B cell (primary cell): ENCODE results near the gene SLC25A34. TPM values are rescaled to one million over a fixed set of nuclear protein-coding genes. Genes with fewer than 3 reads are reported as not detected.

Source experiments
- ATAC-seq: fragments of 200-7000 bp; cut with Tn5 transposase; one replicate; pipeline ENCODE4 v1.10.0; 2021; ENCODE audit warnings: low read depth, mild to moderate bottlenecking, moderate number of reproducible peaks, moderate library complexity
- CTCF ChIA-PET: fragments of 350-600 bp; sonication (Branson Sonifier 250); formaldehyde crosslinking; loops from one replicate; lab custom pipeline; 2021; ENCODE audit warnings: antibody characterized with exemption, inconsistent platforms; lab: Charles Lee
- POLR2A ChIA-PET: fragments of 350-600 bp; sonication (Branson Sonifier 250); formaldehyde crosslinking; loops from one replicate; lab custom pipeline; 2021; ENCODE audit warnings: antibody characterized with exemption; lab: Charles Lee
- DNase-seq: peaks from one replicate; pipeline ENCODE4 v3.0.0; 2013
- H2AFZ ChIP-seq: 2 replicates; pipeline ENCODE4 v1.6.1; 2012; ENCODE audit warnings: mild to moderate bottlenecking, low read depth, low read length; ENCODE audit not compliant: insufficient read depth, poor library complexity, severe bottlenecking
- H3K27ac ChIP-seq, 2 donors: 1 replicate in 1 of 2; 2 replicates in 1 of 2; pipeline ENCODE4 v1.5.1; 2012 to 2013; ENCODE audit warnings: low read length in 2 of 2, mild to moderate bottlenecking in 2 of 2, moderate library complexity in 1 of 2
- H3K27me3 ChIP-seq, 4 experiments: fragments of 200-600 bp in 1 of 4; sonication (generic) in 1 of 4; replicated peaks in 1 of 4; 1 replicate in 2 of 4; 2 replicates in 2 of 4; pipeline versions ENCODE4 v1.6.1 to v1.7.0; 2013 to 2016; ENCODE audit warnings: low read length in 3 of 4, mild to moderate bottlenecking in 2 of 4, mixed read lengths in 1 of 4, moderate library complexity in 1 of 4; ENCODE audit not compliant: insufficient read depth in 4 of 4, control insufficient read depth in 3 of 4; ENCODE audit errors: control extremely low read depth in 1 of 4
- H3K36me3 ChIP-seq, 2 experiments: replicated peaks in 1 of 2; 1 replicate in 1 of 2; 2 replicates in 1 of 2; pipeline versions ENCODE4 v1.6.1 to v1.7.1; 2013; ENCODE audit warnings: low read length in 1 of 2; ENCODE audit not compliant: insufficient read depth in 2 of 2, control insufficient read depth in 1 of 2; ENCODE audit errors: control extremely low read depth in 1 of 2, extremely low read depth in 1 of 2
- H3K4me1 ChIP-seq, 2 donors: fragments of 200-600 bp in 1 of 2; sonication (generic) in 1 of 2; 1 replicate in 1 of 2; 2 replicates in 1 of 2; pipeline versions ENCODE4 v1.5.1 to v1.6.1; 2013 to 2017; ENCODE audit warnings: low read length in 2 of 2; ENCODE audit not compliant: control insufficient read depth in 2 of 2, insufficient read depth in 2 of 2
- H3K4me2 ChIP-seq: replicated peaks from 2 replicates; pipeline ENCODE3; 2012; ENCODE audit warnings: mild to moderate bottlenecking, low read depth, low read length; ENCODE audit not compliant: poor library complexity, severe bottlenecking
- H3K4me3 ChIP-seq, 5 experiments: fragments of 200-600 bp in 1 of 5; sonication (generic) in 1 of 5; 1 replicate in 3 of 5; 2 replicates in 2 of 5; pipeline versions ENCODE4 v1.5.1 to v1.7.0; 2011 to 2016; ENCODE audit warnings: low read length in 4 of 5, mild to moderate bottlenecking in 4 of 5, low read depth in 2 of 5, control low read depth in 1 of 5, moderate library complexity in 1 of 5; ENCODE audit not compliant: insufficient read depth in 1 of 5; ENCODE audit errors: control extremely low read depth in 1 of 5, extremely low read depth in 1 of 5
- H3K79me2 ChIP-seq: fragments of 200-600 bp; sonication (generic); one replicate; pipeline ENCODE4 v1.6.0; 2016; ENCODE audit warnings: low read length; ENCODE audit not compliant: control insufficient read depth, insufficient read depth
- H3K9ac ChIP-seq: fragments of 200-600 bp; sonication (generic); 2 replicates; pipeline ENCODE4 v1.6.1; 2017; ENCODE audit warnings: mild to moderate bottlenecking, low read length, moderate library complexity
- H3K9me3 ChIP-seq, 3 donors: one replicate each; pipeline versions ENCODE4 v1.6.1 to v1.7.1; 2013; ENCODE audit warnings: low read length in 2 of 3; ENCODE audit not compliant: control insufficient read depth in 2 of 3, insufficient read depth in 1 of 3; ENCODE audit errors: control extremely low read depth in 1 of 3
- H4K20me1 ChIP-seq: 2 replicates; pipeline ENCODE4 v1.6.0; 2012; ENCODE audit warnings: mild to moderate bottlenecking, low read length; ENCODE audit not compliant: insufficient read depth, control insufficient read depth, poor library complexity, severe bottlenecking
- H3K27ac Mint-ChIP-seq: one replicate; pipeline ENCODE4 v1.8.0; 2021; ENCODE audit warnings: mixed read lengths
- H3K27me3 Mint-ChIP-seq: one replicate; pipeline ENCODE4 v1.8.0; 2021; ENCODE audit warnings: mixed read lengths
- H3K4me1 Mint-ChIP-seq: one replicate; pipeline ENCODE4 v1.8.0; 2021; ENCODE audit warnings: mixed read lengths
- H3K4me3 Mint-ChIP-seq: one replicate; pipeline ENCODE4 v1.8.0; 2021; ENCODE audit warnings: mixed read lengths
- H3K9me3 Mint-ChIP-seq: one replicate; pipeline ENCODE4 v1.8.0; 2022; ENCODE audit warnings: mixed read lengths; ENCODE audit not compliant: insufficient read depth
- CTCF ChIP-seq: fragments of 200-600 bp; IDR thresholded peaks from one replicate; pipeline ENCODE4 v1.8.0; 2022; ENCODE audit warnings: antibody characterized with exemption, mild to moderate bottlenecking
- EZH2 ChIP-seq: IDR thresholded peaks from 2 replicates; pipeline ENCODE4 v1.6.1; 2012; ENCODE audit warnings: borderline replicate concordance, low read depth, mild to moderate bottlenecking, moderate library complexity, low read length; ENCODE audit not compliant: insufficient read depth, poor library complexity, severe bottlenecking
- WGBS: methylation state at CpG from one replicate; pipeline ENCODE4 v1.1.5; 2013; ENCODE audit warnings: missing lambda C conversion rate; ENCODE audit not compliant: insufficient coverage; 5-methylcytosine and 5-hydroxymethylcytosine counted together
- intact Hi-C: fragments of 100-400 bp; cut with micrococcal nuclease; formaldehyde crosslinking; loops from one replicate; pipeline ENCODE4 v1.10.0; 2022
- polyA plus RNA-seq: library from polyadenylated mRNA; depleted of rRNA; stranded (reverse); fragments of >200 nt; gene quantifications from 2 replicates; pipeline ENCODE4 v1.2.3, GENCODE V29; 2012
- total RNA-seq, 2 donors: library from RNA; stranded (reverse); fragments of 120-200 nt in 1 of 2; gene quantifications; 1 replicate in 1 of 2; 2 replicates in 1 of 2; pipeline versions ENCODE4 v1.2.3 to v1.2.4, GENCODE V29; 2013 to 2022

Gene SLC25A34
- total and polyA plus RNA-seq, 2 donors (not counting 1 experiment from before 2014, with no cell fraction given): 4.6 to 5.4 TPM

- H3K9me3 ChIP-seq: peaks cover 0 to 10% (median 0%) of the 10 kb centered on the region in 3 donors
- Mint-ChIP-seq H3K9me3 (no peaks in the 10 kb centered on the region), H3K4me3 (peak overlapping the region; percentile 16), H3K27ac (no peak overlapping the region), H3K4me1 (peaks cover 24% of the 10 kb centered on the region), H3K27me3 (peaks cover 46% of the 10 kb centered on the region)
- no peaks in the 10 kb centered on the region for H3K36me3 ChIP-seq
- TF ChIP-seq CTCF: no peak
- TF ChIP-seq EZH2: no peak
- H3K27ac ChIP-seq: no peak overlapping the region
- ChIA-PET CTCF (interaction anchor here (0.6 to 1.6 kb wide), 3 partner anchors 20 to 266 kb away, joined by 3 to 6 read pairs (median 6); no protein-coding TSS in a partner anchor), POLR2A (no interaction called here)
- no peak for ATAC-seq
- H2AFZ ChIP-seq: no peak overlapping the region
- H3K9ac ChIP-seq: no peak overlapping the region
- H3K4me2 ChIP-seq: no peak overlapping the region
- peaks cover 0 to 44% (median 24%) of the 10 kb centered on the region in 4 experiments for H3K27me3 ChIP-seq
- no peaks in the 10 kb centered on the region for H4K20me1 ChIP-seq
- peak; percentile 10 for DNase-seq
- peaks cover 20 to 25% of the 10 kb centered on the region in 2 donors for H3K4me1 ChIP-seq
- H3K4me3 ChIP-seq: no peak overlapping the region
- 58% methylated on average over 12 of the region's 12 CpGs for WGBS
- H3K79me2 ChIP-seq: no peaks in the 10 kb centered on the region
- intact Hi-C loops: no loop called here
Observed at GRCh38 chr1:15760520-15761211, 24.6 kb downstream of the SLC25A34 start.
